A549 (cell line): Measurements from ENCODE around the gene NOSIP. TPM values are rescaled to one million over a fixed set of nuclear protein-coding genes. Genes with fewer than 3 reads are reported as not detected.

Experiments used
- ATAC-seq, 2 experiments: fragments of 200-7000 bp in 1 of 2; fragments of >200 bp in 1 of 2; cut with Nextera tagmentation in 1 of 2; cut with Tn5 transposase in 1 of 2; 3 replicates each; pipeline versions ENCODE4 v1.8.0 to v1.9.1; 2018 to 2020; ENCODE audit warnings: mild to moderate bottlenecking in 1 of 2, moderate library complexity in 1 of 2
- CTCF ChIA-PET: fragments of 300-600 bp; sonication (Branson Sonifier 250); formaldehyde crosslinking; extraction: SDS; loops from one replicate; lab custom pipeline; 2021; ENCODE audit warnings: antibody characterized with exemption, inconsistent platforms; lab: Yijun Ruan, JAX
- POLR2A ChIA-PET: fragments of 350-600 bp; formaldehyde crosslinking; extraction: SDS; loops from one replicate; lab custom pipeline; 2021; ENCODE audit warnings: antibody characterized with exemption, inconsistent platforms; lab: Yijun Ruan, JAX
- DNase-seq, 2 experiments: peaks; one replicate each; pipeline versions ENCODE4 v3.0.0 to v3.0.0-alpha.2; 2011 to 2016; ENCODE audit warnings: low read depth in 1 of 2, low spot score in 1 of 2
- FAIRE-seq: peaks from 2 replicates; lab custom pipeline; 2011; peaks lifted over from hg19 to GRCh38; lab: Jason Lieb, UNC
- H3K27ac ChIP-seq, 2 experiments: fragments of >200 bp; sonication (Bioruptor Twin); formaldehyde crosslinking; 3 replicates each; pipeline ENCODE4 v1.5.1; 2016 to 2017
- H3K4me1 ChIP-seq: fragments of >200 bp; sonication (Bioruptor Twin); formaldehyde crosslinking; 3 replicates; pipeline ENCODE4 v1.6.1; 2016
- H3K4me2 ChIP-seq: fragments of >200 bp; sonication (Bioruptor Twin); formaldehyde crosslinking; 3 replicates; pipeline ENCODE4 v1.6.1; 2016
- H3K4me3 ChIP-seq: fragments of >200 bp; sonication (Bioruptor Twin); formaldehyde crosslinking; 3 replicates; pipeline ENCODE4 v1.5.1; 2016
- H3K9me3 ChIP-seq: fragments of >200 bp; sonication (Bioruptor Twin); formaldehyde crosslinking; 3 replicates; pipeline ENCODE4 v1.6.1; 2016
- BHLHE40 ChIP-seq: IDR thresholded peaks from 2 replicates; pipeline ENCODE4 v1.6.1; 2012; ENCODE audit warnings: low read depth, low read length, inconsistent platforms
- CBX8 ChIP-seq: fragments of 200-600 bp; sonication (generic); IDR thresholded peaks from 2 replicates; pipeline ENCODE4 v1.6.1; 2016
- CHD2 ChIP-seq: fragments of 150-350 bp; IDR thresholded peaks from 2 replicates; pipeline ENCODE4 v1.6.1; 2014; ENCODE audit warnings: low read length; ENCODE audit not compliant: partially characterized antibody
- EHF ChIP-seq: fragments of 250-450 bp; sonication (Bioruptor Pico); IDR thresholded peaks from 2 replicates; pipeline ENCODE4 v1.5.0; 2020; ENCODE audit warnings: mild to moderate bottlenecking
- EP300 ChIP-seq, 2 experiments: fragments of >200 bp; sonication (Bioruptor Twin); formaldehyde crosslinking; IDR thresholded peaks; 2 replicates in 1 of 2; 3 replicates in 1 of 2; pipeline ENCODE4 v1.6.1; 2016 to 2017
- ESRRA ChIP-seq: fragments of 150-350 bp; IDR thresholded peaks from 2 replicates; pipeline ENCODE4 v1.6.1; 2014; ENCODE audit warnings: mild to moderate bottlenecking, low read length, borderline replicate concordance
- FOSL2 ChIP-seq, 2 experiments: fragments of 450-650 bp in 1 of 2; fragments of >200 bp in 1 of 2; sonication (Bioruptor Twin) in 1 of 2; formaldehyde crosslinking; IDR thresholded peaks; 2 replicates each; pipeline versions ENCODE4 v1.5.0 to v1.6.1; 2016 to 2020; ENCODE audit warnings: mild to moderate bottlenecking in 1 of 2, moderate library complexity in 1 of 2
- HDAC2 ChIP-seq: fragments of 200-600 bp; sonication (generic); IDR thresholded peaks from 2 replicates; pipeline ENCODE4 v1.6.1; 2016
- HOXA7 ChIP-seq: fragments of 250-450 bp; sonication (Bioruptor Pico); IDR thresholded peaks from 2 replicates; pipeline ENCODE4 v1.5.0; 2020; ENCODE audit warnings: mild to moderate bottlenecking, moderate library complexity
- JUN ChIP-seq, 2 experiments: fragments of >200 bp; sonication (Bioruptor Twin); formaldehyde crosslinking; IDR thresholded peaks; 2 replicates in 1 of 2; 3 replicates in 1 of 2; pipeline ENCODE4 v1.6.1; 2016 to 2017
- MAFK ChIP-seq: fragments of 450-650 bp; IDR thresholded peaks from 2 replicates; pipeline ENCODE4 v1.6.1; 2014; ENCODE audit not compliant: partially characterized antibody
- MYC ChIP-seq: IDR thresholded peaks from 2 replicates; pipeline ENCODE4 v1.6.1; 2012; ENCODE audit warnings: mild to moderate bottlenecking, inconsistent platforms, low read length, improper control_type of control experiment, borderline replicate concordance
- NFE2L2 ChIP-seq: fragments of 150-350 bp; conservative IDR thresholded peaks from 2 replicates; pipeline ENCODE4 v1.6.1; 2014; ENCODE audit warnings: low read length
- NR3C1 ChIP-seq: fragments of >200 bp; sonication (Bioruptor Twin); formaldehyde crosslinking; IDR thresholded peaks from 3 replicates; pipeline ENCODE4 v1.6.1; 2017
- PHF8 ChIP-seq: fragments of 200-600 bp; sonication (generic); IDR thresholded peaks from 2 replicates; pipeline ENCODE4 v1.6.1; 2016; ENCODE audit warnings: low read depth, mild to moderate bottlenecking, antibody characterized with exemption, moderate library complexity, borderline replicate concordance
- POLR2AphosphoS2 ChIP-seq: conservative IDR thresholded peaks from 2 replicates; pipeline ENCODE4 v1.6.1; 2012; ENCODE audit warnings: low read length, improper control_type of control experiment, inconsistent platforms
- RAD21 ChIP-seq, 2 experiments: fragments of >200 bp in 1 of 2; sonication (Bioruptor Twin) in 1 of 2; formaldehyde crosslinking in 1 of 2; IDR thresholded peaks in 1 of 2; conservative IDR thresholded peaks in 1 of 2; 2 replicates in 1 of 2; 3 replicates in 1 of 2; pipeline ENCODE4 v1.6.1; 2012 to 2018; ENCODE audit warnings: inconsistent platforms in 1 of 2
- SREBF2 ChIP-seq: fragments of 450-650 bp; IDR thresholded peaks from 2 replicates; pipeline ENCODE4 v1.6.1; 2014; ENCODE audit warnings: mild to moderate bottlenecking, moderate library complexity
- ZFP36 ChIP-seq: fragments of 450-650 bp; IDR thresholded peaks from 2 replicates; pipeline ENCODE4 v1.6.1; 2014; ENCODE audit warnings: borderline replicate concordance; ENCODE audit not compliant: partially characterized antibody
- ZNF302 ChIP-seq: fragments of 250-450 bp; sonication (Bioruptor Pico); IDR thresholded peaks from 2 replicates; pipeline ENCODE4 v1.9.0; 2021; ENCODE audit warnings: inconsistent platforms, mild to moderate bottlenecking, moderate library complexity
- WGBS: methylation state at CpG from one replicate; pipeline ENCODE4 v1.1.6; 2017; ENCODE audit errors: missing lambda C conversion rate; 5-methylcytosine and 5-hydroxymethylcytosine counted together
- polyA plus RNA-seq, 4 experiments: library from polyadenylated mRNA; depleted of rRNA in 3 of 4; stranded (reverse); fragments of >200 nt; fragmentation: RNase III in 1 of 4; extraction: RNeasy Plus Mini Kit Qiagen cat#74134 plus additional on column Dnase treatment in 1 of 4; gene quantifications; 2 replicates in 3 of 4; 3 replicates in 1 of 4; pipeline ENCODE4 v1.2.3, GENCODE V29; 2011 to 2017
- TF ChIP-seq, protein P1 (sequence below): IDR thresholded peaks from 2 replicates; pipeline ENCODE4 v1.6.1; 2012
- TF ChIP-seq, protein P2 (sequence below): fragments of 250-450 bp; sonication (Bioruptor Pico); IDR thresholded peaks from 2 replicates; pipeline ENCODE4 v1.5.0; 2020; ENCODE audit warnings: low read depth, mild to moderate bottlenecking, moderate library complexity
- TF ChIP-seq, protein P3 (sequence below): IDR thresholded peaks from 2 replicates; pipeline ENCODE4 v1.6.1; 2012; ENCODE audit warnings: low read depth, borderline replicate concordance
- TF ChIP-seq, protein P4 (sequence below): fragments of 250-450 bp; sonication (Bioruptor Pico); IDR thresholded peaks from 2 replicates; pipeline ENCODE4 v1.5.0; 2021; ENCODE audit warnings: mild to moderate bottlenecking, moderate library complexity, borderline replicate concordance
- TF ChIP-seq, protein P5 (sequence below): fragments of 200-600 bp; sonication (generic); IDR thresholded peaks from 2 replicates; pipeline ENCODE4 v1.6.1; 2016; ENCODE audit warnings: antibody characterized with exemption, mild to moderate bottlenecking, moderate library complexity

NOSIP gene
- polyA plus RNA-seq, 2 of the 4 experiments (the other 2 are of a cell fraction), result 49.0 to 101 TPM

DNA sequence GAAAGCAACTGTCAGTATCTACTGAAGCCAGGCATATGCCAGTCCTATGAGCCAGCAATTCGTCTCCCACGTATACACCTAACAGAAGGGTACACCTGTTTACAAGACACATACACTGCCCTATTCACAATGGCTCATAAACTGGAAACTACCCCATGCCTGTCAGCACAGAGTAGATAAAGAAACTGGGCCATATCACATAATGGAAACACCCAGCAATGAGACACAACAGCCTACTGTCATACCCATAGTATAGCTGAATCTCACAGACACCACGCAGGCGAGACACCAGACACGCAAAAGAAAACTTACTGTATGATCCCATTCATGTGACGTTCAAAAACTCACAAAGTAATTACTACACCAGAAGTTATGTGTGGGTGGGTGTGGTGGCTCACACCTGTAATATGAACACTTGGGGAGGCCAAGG, 15.7 kb downstream of the NOSIP start:
- TF ChIP-seq MYC (no peak), RAD21 (conservative IDR thresholded peaks at IDR 0.05 in 1 of 2, IDR thresholded peaks at IDR 0.05 in 1 of 2) (no peak), EHF (CRISPR knock-in tag) (no peak), ZNF302 (no peak), MAFK (no peak), ZFP36 (no peak), CBX8 (no peak), NR3C1 (no peak), NFE2L2 (no peak), HOXA7 (CRISPR knock-in tag) (no peak), FOSL2 (IDR thresholded peaks at IDR 0.05) (no peak), FOSL2 (CRISPR knock-in tag; IDR thresholded peaks at IDR 0.05) (no peak), BHLHE40 (no peak)
- TF ChIP-seq, protein P1, sequence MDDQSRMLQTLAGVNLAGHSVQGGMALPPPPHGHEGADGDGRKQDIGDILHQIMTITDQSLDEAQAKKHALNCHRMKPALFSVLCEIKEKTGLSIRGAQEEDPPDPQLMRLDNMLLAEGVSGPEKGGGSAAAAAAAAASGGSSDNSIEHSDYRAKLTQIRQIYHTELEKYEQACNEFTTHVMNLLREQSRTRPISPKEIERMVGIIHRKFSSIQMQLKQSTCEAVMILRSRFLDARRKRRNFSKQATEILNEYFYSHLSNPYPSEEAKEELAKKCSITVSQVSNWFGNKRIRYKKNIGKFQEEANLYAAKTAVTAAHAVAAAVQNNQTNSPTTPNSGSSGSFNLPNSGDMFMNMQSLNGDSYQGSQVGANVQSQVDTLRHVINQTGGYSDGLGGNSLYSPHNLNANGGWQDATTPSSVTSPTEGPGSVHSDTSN, result no peak
- TF ChIP-seq, protein P2, sequence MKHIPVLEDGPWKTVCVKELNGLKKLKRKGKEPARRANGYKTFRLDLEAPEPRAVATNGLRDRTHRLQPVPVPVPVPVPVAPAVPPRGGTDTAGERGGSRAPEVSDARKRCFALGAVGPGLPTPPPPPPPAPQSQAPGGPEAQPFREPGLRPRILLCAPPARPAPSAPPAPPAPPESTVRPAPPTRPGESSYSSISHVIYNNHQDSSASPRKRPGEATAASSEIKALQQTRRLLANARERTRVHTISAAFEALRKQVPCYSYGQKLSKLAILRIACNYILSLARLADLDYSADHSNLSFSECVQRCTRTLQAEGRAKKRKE (CRISPR knock-in tag), result no peak
- TF ChIP-seq, protein P3, sequence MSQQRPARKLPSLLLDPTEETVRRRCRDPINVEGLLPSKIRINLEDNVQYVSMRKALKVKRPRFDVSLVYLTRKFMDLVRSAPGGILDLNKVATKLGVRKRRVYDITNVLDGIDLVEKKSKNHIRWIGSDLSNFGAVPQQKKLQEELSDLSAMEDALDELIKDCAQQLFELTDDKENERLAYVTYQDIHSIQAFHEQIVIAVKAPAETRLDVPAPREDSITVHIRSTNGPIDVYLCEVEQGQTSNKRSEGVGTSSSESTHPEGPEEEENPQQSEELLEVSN, result no peak
- TF ChIP-seq, protein P4, sequence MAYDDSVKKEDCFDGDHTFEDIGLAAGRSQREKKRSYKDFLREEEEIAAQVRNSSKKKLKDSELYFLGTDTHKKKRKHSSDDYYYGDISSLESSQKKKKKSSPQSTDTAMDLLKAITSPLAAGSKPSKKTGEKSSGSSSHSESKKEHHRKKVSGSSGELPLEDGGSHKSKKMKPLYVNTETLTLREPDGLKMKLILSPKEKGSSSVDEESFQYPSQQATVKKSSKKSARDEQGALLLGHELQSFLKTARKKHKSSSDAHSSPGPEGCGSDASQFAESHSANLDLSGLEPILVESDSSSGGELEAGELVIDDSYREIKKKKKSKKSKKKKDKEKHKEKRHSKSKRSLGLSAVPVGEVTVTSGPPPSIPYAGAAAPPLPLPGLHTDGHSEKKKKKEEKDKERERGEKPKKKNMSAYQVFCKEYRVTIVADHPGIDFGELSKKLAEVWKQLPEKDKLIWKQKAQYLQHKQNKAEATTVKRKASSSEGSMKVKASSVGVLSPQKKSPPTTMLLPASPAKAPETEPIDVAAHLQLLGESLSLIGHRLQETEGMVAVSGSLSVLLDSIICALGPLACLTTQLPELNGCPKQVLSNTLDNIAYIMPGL (CRISPR knock-in tag), result no peak
- H3K27ac ChIP-seq, result no peak overlapping the region
- CTCF ChIA-PET, result interaction anchor here (0.7 to 13.0 kb wide), 7 partner anchors 13 to 109 kb away, joined by 3 to 210 read pairs (median 3); partner anchors contain the start of gene NOSIP
- ATAC-seq (no peak), FAIRE-seq (no peak), DNase-seq (no peak)
- no peak overlapping the region for H3K4me3 ChIP-seq
- POLR2A ChIA-PET, result no interaction called here
- no peak overlapping the region for H3K4me2 ChIP-seq
- peaks cover 7% of the 10 kb centered on the region; the same call in 2 of the 3 replicates for H3K4me1 ChIP-seq
- no peaks in the 10 kb centered on the region for H3K9me3 ChIP-seq
- WGBS, result 92% methylated on average over 6 of the region's 6 CpGs

DNA sequence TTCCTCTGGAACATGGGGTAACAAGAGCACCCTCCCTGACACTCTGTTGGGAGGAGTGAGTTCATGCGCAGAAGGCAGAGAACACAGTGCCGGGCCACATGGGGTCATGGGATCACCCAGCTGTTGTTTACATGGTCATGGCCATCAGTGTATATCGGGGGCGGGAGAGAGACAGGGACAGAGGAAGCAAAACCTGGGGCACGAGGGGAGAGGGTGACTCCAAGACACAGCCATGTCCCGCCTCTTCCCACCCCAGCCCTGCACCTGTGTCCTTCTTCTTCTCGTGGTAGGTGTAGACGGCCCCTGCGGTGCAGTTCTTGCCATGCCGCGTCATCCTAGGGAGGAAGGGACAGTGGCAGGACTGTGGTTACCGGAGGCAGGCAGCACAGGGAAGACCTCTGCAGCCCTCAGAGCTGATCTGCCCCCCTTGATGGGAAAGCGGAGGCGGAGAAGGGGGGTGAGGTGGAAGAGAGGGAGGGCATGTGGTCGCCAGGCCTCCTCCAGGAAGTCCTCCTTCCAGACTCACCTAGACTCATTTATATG, 19.9 kb downstream of the NOSIP start:
- no peak for FAIRE-seq
- H3K4me1 ChIP-seq, result no peaks in the 10 kb centered on the region; the same call in 2 of the 3 replicates
- TF ChIP-seq NR3C1 (no peak), EP300 (IDR thresholded peaks at IDR 0.05) (no peak), HDAC2 (no peak), SREBF2 (no peak), CHD2 (no peak), ZNF302 (no peak), JUN (IDR thresholded peaks at IDR 0.05) (no peak), ESRRA (no peak), POLR2AphosphoS2 (no peak), ZFP36 (no peak), PHF8 (no peak)
- TF ChIP-seq, protein P3, result no peak
- TF ChIP-seq, protein P5, sequence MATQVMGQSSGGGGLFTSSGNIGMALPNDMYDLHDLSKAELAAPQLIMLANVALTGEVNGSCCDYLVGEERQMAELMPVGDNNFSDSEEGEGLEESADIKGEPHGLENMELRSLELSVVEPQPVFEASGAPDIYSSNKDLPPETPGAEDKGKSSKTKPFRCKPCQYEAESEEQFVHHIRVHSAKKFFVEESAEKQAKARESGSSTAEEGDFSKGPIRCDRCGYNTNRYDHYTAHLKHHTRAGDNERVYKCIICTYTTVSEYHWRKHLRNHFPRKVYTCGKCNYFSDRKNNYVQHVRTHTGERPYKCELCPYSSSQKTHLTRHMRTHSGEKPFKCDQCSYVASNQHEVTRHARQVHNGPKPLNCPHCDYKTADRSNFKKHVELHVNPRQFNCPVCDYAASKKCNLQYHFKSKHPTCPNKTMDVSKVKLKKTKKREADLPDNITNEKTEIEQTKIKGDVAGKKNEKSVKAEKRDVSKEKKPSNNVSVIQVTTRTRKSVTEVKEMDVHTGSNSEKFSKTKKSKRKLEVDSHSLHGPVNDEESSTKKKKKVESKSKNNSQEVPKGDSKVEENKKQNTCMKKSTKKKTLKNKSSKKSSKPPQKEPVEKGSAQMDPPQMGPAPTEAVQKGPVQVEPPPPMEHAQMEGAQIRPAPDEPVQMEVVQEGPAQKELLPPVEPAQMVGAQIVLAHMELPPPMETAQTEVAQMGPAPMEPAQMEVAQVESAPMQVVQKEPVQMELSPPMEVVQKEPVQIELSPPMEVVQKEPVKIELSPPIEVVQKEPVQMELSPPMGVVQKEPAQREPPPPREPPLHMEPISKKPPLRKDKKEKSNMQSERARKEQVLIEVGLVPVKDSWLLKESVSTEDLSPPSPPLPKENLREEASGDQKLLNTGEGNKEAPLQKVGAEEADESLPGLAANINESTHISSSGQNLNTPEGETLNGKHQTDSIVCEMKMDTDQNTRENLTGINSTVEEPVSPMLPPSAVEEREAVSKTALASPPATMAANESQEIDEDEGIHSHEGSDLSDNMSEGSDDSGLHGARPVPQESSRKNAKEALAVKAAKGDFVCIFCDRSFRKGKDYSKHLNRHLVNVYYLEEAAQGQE, result no peak
- no peak for ATAC-seq
- DNase-seq, result no peak
- no peak overlapping the region for H3K4me3 ChIP-seq
- H3K4me2 ChIP-seq, result no peak overlapping the region
- no peaks in the 10 kb centered on the region for H3K9me3 ChIP-seq
- WGBS, result 91% methylated on average over 15 of the region's 15 CpGs
- ChIA-PET POLR2A (no interaction called here), CTCF (interaction anchor here (1.0 to 19.1 kb wide), 4 partner anchors 12 to 25 kb away, joined by 3 to 426 read pairs (median 111); partner anchors contain the start of genes NOSIP and PRRG2)
- no peak overlapping the region for H3K27ac ChIP-seq
